GM23248 (cell line): ENCODE measurements around the gene MCOLN3. TPM values are rescaled to one million over a fixed set of nuclear protein-coding genes. Genes with fewer than 3 reads are reported as not detected.

ENCODE experiments used
- DNase-seq: peaks from one replicate; pipeline ENCODE4 v3.0.0-alpha.2; 2015
- H2AFZ ChIP-seq: fragments of 200-600 bp; sonication (generic); 2 replicates; pipeline ENCODE4 v1.6.1; 2016; ENCODE audit warnings: antibody characterized with exemption
- H3F3A ChIP-seq: fragments of 200-600 bp; sonication (generic); 2 replicates; pipeline ENCODE4 v1.6.1; 2016; ENCODE audit warnings: mild to moderate bottlenecking, antibody characterized with exemption, mixed run types; ENCODE audit not compliant: insufficient read depth
- H3K27ac ChIP-seq: fragments of 200-600 bp; sonication (generic); 2 replicates; pipeline ENCODE4 v1.5.1; 2016; ENCODE audit warnings: mild to moderate bottlenecking
- H3K27me3 ChIP-seq: fragments of 200-600 bp; sonication (generic); replicated peaks from 2 replicates; pipeline ENCODE4 v1.6.1; 2016; ENCODE audit warnings: mild to moderate bottlenecking; ENCODE audit not compliant: insufficient read depth
- H3K36me3 ChIP-seq: fragments of 200-600 bp; sonication (generic); 2 replicates; pipeline ENCODE4 v1.6.1; 2016; ENCODE audit warnings: low read depth, mild to moderate bottlenecking
- H3K4me1 ChIP-seq: fragments of 200-600 bp; sonication (generic); 2 replicates; pipeline ENCODE4 v1.6.1; 2016; ENCODE audit warnings: mild to moderate bottlenecking; ENCODE audit not compliant: insufficient read depth
- H3K4me2 ChIP-seq: fragments of 200-600 bp; sonication (generic); one replicate; pipeline ENCODE4 v1.6.1; 2016; ENCODE audit warnings: mild to moderate bottlenecking; ENCODE audit not compliant: unreplicated experiment
- H3K4me3 ChIP-seq: fragments of 200-600 bp; sonication (generic); 2 replicates; pipeline ENCODE4 v1.5.1; 2016; ENCODE audit warnings: mild to moderate bottlenecking
- H3K79me2 ChIP-seq: fragments of 200-600 bp; sonication (generic); 2 replicates; pipeline ENCODE4 v1.6.1; 2016; ENCODE audit warnings: mild to moderate bottlenecking; ENCODE audit not compliant: insufficient read depth
- H3K9ac ChIP-seq: fragments of 200-600 bp; sonication (generic); 2 replicates; pipeline ENCODE4 v1.6.1; 2016; ENCODE audit warnings: mild to moderate bottlenecking
- H3K9me2 ChIP-seq: fragments of 200-600 bp; sonication (generic); 2 replicates; pipeline ENCODE4 v1.6.1; 2016; ENCODE audit warnings: mixed run types, mild to moderate bottlenecking, moderate library complexity; ENCODE audit not compliant: insufficient read depth
- H3K9me3 ChIP-seq: fragments of 200-600 bp; sonication (generic); one replicate; pipeline ENCODE4 v1.6.1; 2017; ENCODE audit warnings: low read depth
- H4K20me1 ChIP-seq: fragments of 200-600 bp; sonication (generic); 2 replicates; pipeline ENCODE4 v1.6.0; 2016; ENCODE audit not compliant: insufficient read depth
- EZH2 ChIP-seq: fragments of 200-600 bp; sonication (generic); IDR thresholded peaks from 2 replicates; pipeline ENCODE4 v1.6.1; 2018; ENCODE audit warnings: antibody characterized with exemption, mild to moderate bottlenecking; ENCODE audit not compliant: insufficient read depth, poor library complexity, severe bottlenecking
- EZH2phosphoT487 ChIP-seq: fragments of 200-600 bp; sonication (generic); IDR thresholded peaks from 2 replicates; pipeline ENCODE4 v1.6.1; 2018; ENCODE audit warnings: antibody characterized with exemption, moderate library complexity, mild to moderate bottlenecking, low read depth; ENCODE audit not compliant: insufficient read depth
- WGBS, 2 experiments: methylation state at CpG; one replicate each; pipeline ENCODE4 v1.1.6; 2015 to 2017; ENCODE audit warnings: low lambda C conversion rate in 2 of 2, low coverage in 1 of 2; ENCODE audit errors: missing lambda C conversion rate in 2 of 2; 5-methylcytosine and 5-hydroxymethylcytosine counted together
- in situ Hi-C: fragments of 300-500 bp; cut with MboI; formaldehyde crosslinking; loops from 2 replicates; pipeline ENCODE4 v1.15.0; 2020
- polyA plus RNA-seq: library from polyadenylated mRNA; unstranded; fragments of >200 nt; fragmentation: Nextera tagmentation; extraction: Ambion mirVana; gene quantifications from 2 replicates; pipeline ENCODE4 v1.2.1, GENCODE V29; 2016
- total RNA-seq: library from RNA; depleted of rRNA; stranded (reverse); fragments of >200 nt; shearing (Covaris generic); gene quantifications from 2 replicates; pipeline ENCODE4 v1.2.3, GENCODE V29; 2014

Gene MCOLN3
- total and polyA plus RNA-seq, 2 experiments from 2014 or later, result 0.54 to 1.0 TPM

DNA sequence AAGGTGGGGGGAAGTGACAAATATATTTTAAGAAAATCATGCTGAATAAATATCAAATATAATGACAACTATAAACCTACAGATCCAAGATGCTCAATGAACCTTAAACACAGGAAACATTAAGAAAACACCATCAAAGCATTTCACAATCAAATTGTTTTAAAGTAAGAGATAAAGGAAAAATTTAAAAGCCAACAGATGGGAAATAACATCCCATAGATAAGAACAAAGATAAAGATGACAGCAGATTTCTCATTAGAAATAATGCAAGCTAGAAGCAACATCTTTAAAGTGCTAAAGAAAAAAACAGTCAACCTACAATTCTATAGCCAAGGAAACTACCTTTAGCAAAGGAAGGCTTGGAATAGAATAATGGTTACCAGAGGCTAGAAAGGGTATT lies 17.8 kb downstream of the MCOLN3 start:
- no peak for TF ChIP-seq EZH2phosphoT487
- TF ChIP-seq EZH2, result no peak
- in situ Hi-C loops, result no loop called here
- H3K4me3 ChIP-seq, result no peak overlapping the region
- no peak overlapping the region for H3K4me2 ChIP-seq
- DNase-seq, result no peak
- no peak overlapping the region for H3K27ac ChIP-seq
- no peaks in the 10 kb centered on the region for H3K36me3 ChIP-seq
- H4K20me1 ChIP-seq, result no peaks in the 10 kb centered on the region
- no peaks in the 10 kb centered on the region for H3F3A ChIP-seq
- no peak overlapping the region for H3K9ac ChIP-seq
- no peaks in the 10 kb centered on the region for H3K79me2 ChIP-seq
- no peak overlapping the region for H2AFZ ChIP-seq
- no peaks in the 10 kb centered on the region for H3K9me3 ChIP-seq
- H3K9me2 ChIP-seq, result no peaks in the 10 kb centered on the region
- H3K27me3 ChIP-seq, result no peaks in the 10 kb centered on the region
- H3K4me1 ChIP-seq, result no peaks in the 10 kb centered on the region

DNA sequence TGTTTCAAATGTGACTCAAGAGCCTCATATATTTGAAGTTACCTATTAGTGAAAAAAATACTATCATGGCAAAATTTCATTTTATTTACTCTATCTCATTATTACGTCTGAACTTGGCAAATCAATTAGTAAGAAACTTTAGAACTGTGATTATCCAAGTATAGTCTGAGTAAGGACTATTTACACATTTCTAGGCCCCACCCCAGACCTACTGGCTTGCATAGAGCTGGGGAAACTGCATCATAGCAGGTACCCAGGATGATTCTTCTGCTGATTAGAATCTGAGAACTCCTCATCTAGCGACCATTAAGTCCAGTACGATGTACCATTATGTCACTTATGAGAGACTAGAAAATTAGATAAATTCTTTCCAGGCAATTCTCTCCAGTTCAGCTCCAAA lies 20.1 kb downstream of the MCOLN3 start:
- no peak overlapping the region for H3K4me2 ChIP-seq
- H4K20me1 ChIP-seq, result no peaks in the 10 kb centered on the region
- no peak overlapping the region for H3K27ac ChIP-seq
- no peak overlapping the region for H2AFZ ChIP-seq
- no peak overlapping the region for H3K4me3 ChIP-seq
- no peaks in the 10 kb centered on the region for H3K27me3 ChIP-seq
- H3K4me1 ChIP-seq, result no peaks in the 10 kb centered on the region
- H3F3A ChIP-seq, result no peaks in the 10 kb centered on the region
- 78 to 80% methylated on average over 3 of the region's 3 CpGs for WGBS, 2 experiments
- H3K9me3 ChIP-seq, result no peaks in the 10 kb centered on the region
- no peak for DNase-seq
- H3K36me3 ChIP-seq, result no peaks in the 10 kb centered on the region
- H3K79me2 ChIP-seq, result no peaks in the 10 kb centered on the region
- no peak overlapping the region for H3K9ac ChIP-seq
- TF ChIP-seq EZH2phosphoT487 (no peak), EZH2 (no peak)
- in situ Hi-C loops, result no loop called here
- no peaks in the 10 kb centered on the region for H3K9me2 ChIP-seq

DNA sequence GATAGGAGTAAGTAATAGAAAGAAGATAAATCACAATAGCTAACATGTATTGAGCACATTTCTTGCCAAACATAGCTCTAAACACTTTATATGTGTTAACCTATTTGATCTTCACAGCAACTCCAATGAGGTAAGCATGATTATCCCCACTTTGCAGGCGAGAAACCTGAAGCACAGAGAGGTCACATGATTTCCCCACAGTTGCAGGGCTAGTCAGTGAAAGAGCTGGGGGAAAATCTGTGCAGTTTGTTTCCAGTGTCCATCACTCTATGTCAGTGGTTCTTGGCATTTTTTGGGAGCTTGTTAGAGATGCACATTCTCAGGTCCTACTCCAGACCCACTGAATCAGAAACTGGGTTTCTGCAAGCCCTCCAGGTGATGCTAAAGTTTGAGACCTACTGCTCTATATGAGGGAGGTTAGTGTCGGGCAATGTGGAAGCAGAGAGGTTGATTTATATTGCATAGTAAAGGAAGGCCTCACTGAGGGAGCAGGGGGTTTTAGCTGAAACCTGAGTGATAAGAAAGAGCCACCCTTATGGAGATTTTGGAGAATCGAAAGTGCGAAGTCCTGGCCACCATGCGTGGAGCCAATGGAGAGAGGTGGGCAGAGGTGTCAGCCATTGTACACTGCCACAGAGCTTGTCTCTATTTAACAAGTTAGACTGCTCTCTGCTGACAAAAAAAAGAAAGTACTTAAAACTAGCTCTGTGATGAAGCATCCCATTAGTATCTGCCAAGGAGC lies 20.9 kb downstream of the MCOLN3 start:
- no peaks in the 10 kb centered on the region for H3F3A ChIP-seq
- H3K36me3 ChIP-seq, result no peaks in the 10 kb centered on the region
- TF ChIP-seq EZH2, result no peak
- no peak for TF ChIP-seq EZH2phosphoT487
- no peaks in the 10 kb centered on the region for H3K9me3 ChIP-seq
- DNase-seq, result peak; percentile 35
- H3K27ac ChIP-seq, result no peak overlapping the region
- WGBS, 2 experiments, result 76 to 80% methylated on average over 5 of the region's 5 CpGs
- no peaks in the 10 kb centered on the region for H3K27me3 ChIP-seq
- H3K4me2 ChIP-seq, result no peak overlapping the region
- H3K4me1 ChIP-seq, result no peaks in the 10 kb centered on the region
- no peak overlapping the region for H3K4me3 ChIP-seq
- H4K20me1 ChIP-seq, result no peaks in the 10 kb centered on the region
- no peak overlapping the region for H3K9ac ChIP-seq
- no peaks in the 10 kb centered on the region for H3K9me2 ChIP-seq
- in situ Hi-C loops, result no loop called here
- no peak overlapping the region for H2AFZ ChIP-seq
- H3K79me2 ChIP-seq, result no peaks in the 10 kb centered on the region

DNA sequence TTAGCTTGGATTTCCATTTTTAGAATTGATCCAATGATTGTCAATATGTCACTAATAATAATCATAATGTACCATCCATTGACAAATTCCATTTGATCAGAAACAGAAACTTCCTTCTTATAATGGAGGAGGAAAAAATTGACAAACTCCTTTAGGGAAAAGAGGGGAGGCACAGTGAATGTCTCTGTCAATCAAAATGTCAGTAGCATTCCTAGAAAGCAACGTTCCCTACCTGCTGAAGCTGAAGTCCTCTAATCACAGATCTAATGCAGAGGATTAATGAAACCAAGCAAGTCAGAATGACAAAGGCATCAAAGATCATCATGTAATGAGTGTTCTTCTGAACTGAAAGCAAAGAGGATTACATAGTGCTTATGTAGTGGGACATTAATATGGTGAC lies 22.4 kb downstream of the MCOLN3 start:
- H3K27ac ChIP-seq, result no peak overlapping the region
- H3K79me2 ChIP-seq, result no peaks in the 10 kb centered on the region
- in situ Hi-C loops, result no loop called here
- no peak overlapping the region for H3K4me2 ChIP-seq
- no peaks in the 10 kb centered on the region for H3K4me1 ChIP-seq
- no peak overlapping the region for H3K9ac ChIP-seq
- no peaks in the 10 kb centered on the region for H4K20me1 ChIP-seq
- no peaks in the 10 kb centered on the region for H3K9me2 ChIP-seq
- H3K27me3 ChIP-seq, result no peaks in the 10 kb centered on the region
- no peaks in the 10 kb centered on the region for H3K9me3 ChIP-seq
- no peak for TF ChIP-seq EZH2
- TF ChIP-seq EZH2phosphoT487, result no peak
- no peaks in the 10 kb centered on the region for H3F3A ChIP-seq
- H2AFZ ChIP-seq, result no peak overlapping the region
- DNase-seq, result no peak
- no peaks in the 10 kb centered on the region for H3K36me3 ChIP-seq
- 69 to 76% methylated on average over 1 of the region's 1 CpG for WGBS, 2 experiments
- H3K4me3 ChIP-seq, result no peak overlapping the region

DNA sequence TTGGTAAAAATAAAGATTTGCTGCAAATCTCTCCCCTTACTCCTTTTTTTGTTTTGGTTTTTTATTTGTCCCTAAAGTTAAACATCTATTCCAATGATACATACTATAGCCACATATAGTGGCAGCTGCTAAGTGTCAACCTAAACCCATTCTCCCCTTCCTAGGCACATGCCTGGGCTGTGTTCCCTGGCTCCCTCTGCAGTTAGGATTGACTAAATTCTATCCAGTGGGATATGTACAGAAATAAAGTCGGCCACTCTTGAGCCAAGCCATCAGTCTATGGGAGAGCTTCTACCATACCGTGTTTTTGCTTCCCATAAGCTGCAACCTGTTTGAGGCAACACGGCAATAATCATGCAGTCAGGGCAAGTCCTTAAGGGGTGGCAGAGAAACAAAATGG lies 23.6 kb downstream of the MCOLN3 start:
- no peak overlapping the region for H3K27ac ChIP-seq
- no peak overlapping the region for H3K4me2 ChIP-seq
- no peak overlapping the region for H3K9ac ChIP-seq
- H2AFZ ChIP-seq, result no peak overlapping the region
- no peaks in the 10 kb centered on the region for H3K4me1 ChIP-seq
- WGBS, 2 experiments, result 83 to 89% methylated on average over 3 of the region's 3 CpGs
- no peaks in the 10 kb centered on the region for H3F3A ChIP-seq
- no peaks in the 10 kb centered on the region for H3K36me3 ChIP-seq
- no peaks in the 10 kb centered on the region for H3K79me2 ChIP-seq
- H3K4me3 ChIP-seq, result no peak overlapping the region
- no peak for DNase-seq
- H3K9me2 ChIP-seq, result no peaks in the 10 kb centered on the region
- no peak for TF ChIP-seq EZH2
- TF ChIP-seq EZH2phosphoT487, result no peak
- no peaks in the 10 kb centered on the region for H3K27me3 ChIP-seq
- in situ Hi-C loops, result no loop called here
- H3K9me3 ChIP-seq, result no peaks in the 10 kb centered on the region
- H4K20me1 ChIP-seq, result no peaks in the 10 kb centered on the region
